WTC11 (cell line): ENCODE data around the gene ARHGEF28.

Experiments
- ARID4B ChIP-seq: sonication (generic); formaldehyde crosslinking; IDR thresholded peaks from 2 replicates; pipeline ENCODE4 v1.8.0; 2023; ENCODE audit warnings: missing genetic modification reagents, mild to moderate bottlenecking, borderline replicate concordance
- FOXK1 ChIP-seq: sonication (generic); formaldehyde crosslinking; IDR thresholded peaks from 2 replicates; pipeline ENCODE4 v1.8.0; 2022; ENCODE audit warnings: mild to moderate bottlenecking, moderate library complexity, missing genetic modification reagents
- FOXP1 ChIP-seq: sonication (generic); formaldehyde crosslinking; IDR thresholded peaks from 2 replicates; pipeline ENCODE4 v1.8.0; 2022; ENCODE audit warnings: missing genetic modification reagents, mild to moderate bottlenecking, moderate library complexity, borderline replicate concordance
- MXD4 ChIP-seq: fragments of 250-450 bp; sonication (Bioruptor Pico); IDR thresholded peaks from 2 replicates; pipeline ENCODE4 v1.8.0; 2021; ENCODE audit warnings: mild to moderate bottlenecking, moderate library complexity, borderline replicate concordance
- NFYB ChIP-seq: sonication (generic); formaldehyde crosslinking; conservative IDR thresholded peaks from 2 replicates; pipeline ENCODE4 v1.8.0; 2022; ENCODE audit warnings: low read depth, missing genetic modification reagents
- NR3C1 ChIP-seq: sonication (generic); formaldehyde crosslinking; conservative IDR thresholded peaks from 2 replicates; pipeline ENCODE4 v1.8.1; 2023; ENCODE audit warnings: low read depth, mild to moderate bottlenecking, missing genetic modification reagents
- SP1 ChIP-seq: sonication (generic); formaldehyde crosslinking; conservative IDR thresholded peaks from 2 replicates; pipeline ENCODE4 v1.8.1; 2022; ENCODE audit warnings: missing genetic modification reagents
- TP53 ChIP-seq: sonication (generic); formaldehyde crosslinking; IDR thresholded peaks from 2 replicates; pipeline ENCODE4 v1.8.1; 2023; ENCODE audit warnings: mild to moderate bottlenecking, missing genetic modification reagents
- ZMAT4 ChIP-seq: fragments of 250-450 bp; sonication (Bioruptor Pico); IDR thresholded peaks from 2 replicates; pipeline ENCODE4 v1.9.0; 2021; ENCODE audit warnings: mild to moderate bottlenecking
- TF ChIP-seq, protein P1 (sequence below): fragments of 200-600 bp; IDR thresholded peaks from 2 replicates; pipeline ENCODE4 v1.8.0; 2022; ENCODE audit warnings: antibody characterized with exemption

- TF ChIP-seq NFYB = no peak
- TF ChIP-seq, protein P1, sequence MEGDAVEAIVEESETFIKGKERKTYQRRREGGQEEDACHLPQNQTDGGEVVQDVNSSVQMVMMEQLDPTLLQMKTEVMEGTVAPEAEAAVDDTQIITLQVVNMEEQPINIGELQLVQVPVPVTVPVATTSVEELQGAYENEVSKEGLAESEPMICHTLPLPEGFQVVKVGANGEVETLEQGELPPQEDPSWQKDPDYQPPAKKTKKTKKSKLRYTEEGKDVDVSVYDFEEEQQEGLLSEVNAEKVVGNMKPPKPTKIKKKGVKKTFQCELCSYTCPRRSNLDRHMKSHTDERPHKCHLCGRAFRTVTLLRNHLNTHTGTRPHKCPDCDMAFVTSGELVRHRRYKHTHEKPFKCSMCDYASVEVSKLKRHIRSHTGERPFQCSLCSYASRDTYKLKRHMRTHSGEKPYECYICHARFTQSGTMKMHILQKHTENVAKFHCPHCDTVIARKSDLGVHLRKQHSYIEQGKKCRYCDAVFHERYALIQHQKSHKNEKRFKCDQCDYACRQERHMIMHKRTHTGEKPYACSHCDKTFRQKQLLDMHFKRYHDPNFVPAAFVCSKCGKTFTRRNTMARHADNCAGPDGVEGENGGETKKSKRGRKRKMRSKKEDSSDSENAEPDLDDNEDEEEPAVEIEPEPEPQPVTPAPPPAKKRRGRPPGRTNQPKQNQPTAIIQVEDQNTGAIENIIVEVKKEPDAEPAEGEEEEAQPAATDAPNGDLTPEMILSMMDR = no peak
- no peak for TF ChIP-seq FOXK1 (CRISPR knock-in tag)
- no peak for TF ChIP-seq MXD4
- TF ChIP-seq FOXP1 = no peak
- TF ChIP-seq SP1 (CRISPR knock-in tag) = no peak
- TF ChIP-seq ZMAT4 (CRISPR knock-in tag) = no peak
- TF ChIP-seq TP53 (CRISPR knock-in tag) = no peak
- no peak for TF ChIP-seq NR3C1 (CRISPR knock-in tag)
- TF ChIP-seq ARID4B (CRISPR knock-in tag) = no peak
Measured at GRCh38 chr5:73981704-73982103, 355.7 kb downstream of the ARHGEF28 start.
